ENCODE results near the gene POU5F1.

Gene POU5F1

DNA sequence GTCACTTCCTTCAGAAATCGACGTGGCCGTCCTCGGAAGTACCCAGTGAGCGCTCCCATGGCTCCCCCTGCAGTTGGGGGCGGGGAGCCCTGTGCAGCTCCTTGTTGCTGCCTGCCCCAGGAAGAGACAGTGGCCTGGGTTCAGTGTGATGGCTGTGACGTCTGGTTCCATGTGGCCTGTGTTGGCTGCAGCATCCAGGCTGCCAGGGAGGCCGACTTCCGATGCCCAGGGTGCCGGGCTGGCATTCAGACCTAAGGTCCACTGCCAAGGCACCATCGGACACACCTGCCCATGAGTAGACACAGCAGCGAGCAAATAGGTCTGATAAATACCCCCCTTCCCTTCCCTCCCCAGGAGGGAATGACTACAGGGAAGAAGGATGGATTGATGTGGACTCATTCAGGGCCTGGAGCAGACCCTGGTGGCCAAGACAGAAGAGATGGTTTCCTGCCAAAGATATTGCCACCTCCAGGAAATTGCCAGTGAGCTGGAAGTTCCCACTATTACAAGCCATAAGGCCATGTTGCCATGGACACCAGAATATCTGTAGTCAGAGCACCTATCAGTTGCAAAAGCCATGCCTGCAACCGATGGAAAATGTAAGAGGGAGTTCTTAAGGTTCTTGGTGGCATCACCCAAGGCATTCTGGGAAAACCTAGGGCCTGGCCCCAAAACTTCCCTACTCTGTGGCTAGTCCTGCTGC lies 7.9 kb downstream of the POU5F1 start:
- Histone ChIP-seq H4K20me1 (ENCODE audit: insufficient read depth, low read length) (peaks cover 26% of the 10 kb centered on the region), H3K4me1 (ENCODE audit: insufficient read depth, low read length) (peaks cover 42% of the 10 kb centered on the region), H3K27me3 (ENCODE audit: insufficient read depth, low read length, poor library complexity) (no peaks in the 10 kb centered on the region), H3K9me3 (ENCODE audit: insufficient read depth, low read length, severe bottlenecking) (no peaks in the 10 kb centered on the region), H3K36me3 (ENCODE audit: insufficient read depth, low read length) (peaks cover 57% of the 10 kb centered on the region), H2AFZ (ENCODE audit: low read depth, low read length) (no peak overlapping the region), H3K4me2 (ENCODE audit: insufficient read depth, low read length) (peak overlapping the region; percentile 75; the same call in 1 of the 2 replicates), H3K27ac (ENCODE audit: low read length) (no peak overlapping the region), H3K79me2 (ENCODE audit: insufficient read depth, low read length) (peaks cover 47% of the 10 kb centered on the region), H3K4me3 (ENCODE audit: low read depth in 1 of 2, low read length in 2 of 2) (no peak overlapping the region), H3K9ac (ENCODE audit: low read depth, low read length) (no peak overlapping the region)
- DNase-seq (no peak), ATAC-seq (ENCODE audit: insufficient read depth, low read depth) (no peak)
- TF ChIP-seq, protein P1, sequence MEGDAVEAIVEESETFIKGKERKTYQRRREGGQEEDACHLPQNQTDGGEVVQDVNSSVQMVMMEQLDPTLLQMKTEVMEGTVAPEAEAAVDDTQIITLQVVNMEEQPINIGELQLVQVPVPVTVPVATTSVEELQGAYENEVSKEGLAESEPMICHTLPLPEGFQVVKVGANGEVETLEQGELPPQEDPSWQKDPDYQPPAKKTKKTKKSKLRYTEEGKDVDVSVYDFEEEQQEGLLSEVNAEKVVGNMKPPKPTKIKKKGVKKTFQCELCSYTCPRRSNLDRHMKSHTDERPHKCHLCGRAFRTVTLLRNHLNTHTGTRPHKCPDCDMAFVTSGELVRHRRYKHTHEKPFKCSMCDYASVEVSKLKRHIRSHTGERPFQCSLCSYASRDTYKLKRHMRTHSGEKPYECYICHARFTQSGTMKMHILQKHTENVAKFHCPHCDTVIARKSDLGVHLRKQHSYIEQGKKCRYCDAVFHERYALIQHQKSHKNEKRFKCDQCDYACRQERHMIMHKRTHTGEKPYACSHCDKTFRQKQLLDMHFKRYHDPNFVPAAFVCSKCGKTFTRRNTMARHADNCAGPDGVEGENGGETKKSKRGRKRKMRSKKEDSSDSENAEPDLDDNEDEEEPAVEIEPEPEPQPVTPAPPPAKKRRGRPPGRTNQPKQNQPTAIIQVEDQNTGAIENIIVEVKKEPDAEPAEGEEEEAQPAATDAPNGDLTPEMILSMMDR (IDR thresholded peaks at IDR 0.05; ENCODE audit: borderline replicate concordance, extremely low read depth, low read length, poor library complexity, severe bottlenecking): no peak
- TF ChIP-seq EZH2 (IDR thresholded peaks at IDR 0.05; ENCODE audit: borderline replicate concordance, low read depth, low read length, severe bottlenecking): no peak

DNA sequence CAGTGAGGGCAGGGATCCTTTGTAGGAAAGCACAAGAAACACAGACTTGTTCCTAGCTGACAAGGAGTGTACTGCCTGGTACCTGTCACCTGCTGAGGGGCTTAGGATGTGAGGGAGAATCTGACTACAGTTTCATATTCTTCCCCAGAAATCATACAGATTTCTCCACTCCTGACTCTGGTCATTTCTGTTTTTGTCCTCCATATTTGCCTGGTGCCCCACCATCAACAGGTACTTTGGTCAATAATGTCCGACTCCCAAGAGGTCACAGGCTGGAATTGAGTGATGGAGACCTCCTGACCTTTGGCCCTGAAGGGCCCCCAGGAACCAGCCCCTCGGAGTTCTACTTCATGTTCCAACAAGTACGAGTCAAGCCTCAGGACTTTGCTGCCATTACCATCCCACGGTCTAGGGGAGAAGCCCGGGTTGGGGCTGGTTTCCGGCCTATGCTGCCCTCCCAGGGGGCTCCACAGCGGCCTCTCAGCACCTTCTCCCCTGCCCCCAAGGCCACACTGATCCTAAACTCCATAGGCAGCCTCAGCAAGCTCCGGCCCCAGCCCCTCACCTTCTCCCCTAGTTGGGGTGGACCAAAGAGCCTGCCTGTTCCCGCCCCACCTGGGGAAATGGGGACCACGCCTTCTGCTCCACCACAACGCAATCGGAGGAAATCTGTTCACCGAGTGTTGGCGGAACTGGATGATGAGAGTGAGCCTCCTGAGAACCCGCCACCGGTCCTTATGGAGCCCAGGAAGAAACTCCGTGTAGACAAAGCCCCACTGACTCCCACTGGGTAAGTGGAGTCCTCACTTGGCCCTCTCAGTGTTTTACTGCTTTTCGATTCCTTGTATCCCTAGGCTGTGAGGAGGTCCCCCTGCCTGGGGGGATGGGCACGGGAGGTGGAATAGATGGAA lies 9.0 kb downstream of the POU5F1 start:
- Histone ChIP-seq H3K36me3 (ENCODE audit: insufficient read depth, low read length) (peaks cover 59% of the 10 kb centered on the region), H2AFZ (ENCODE audit: low read depth, low read length) (no peak overlapping the region), H3K27me3 (ENCODE audit: insufficient read depth, low read length, poor library complexity) (no peaks in the 10 kb centered on the region), H3K9ac (ENCODE audit: low read depth, low read length) (no peak overlapping the region), H3K27ac (ENCODE audit: low read length) (no peak overlapping the region), H3K79me2 (ENCODE audit: insufficient read depth, low read length) (peaks cover 59% of the 10 kb centered on the region), H3K4me3 (ENCODE audit: low read depth in 1 of 2, low read length in 2 of 2) (no peak overlapping the region), H3K4me2 (ENCODE audit: insufficient read depth, low read length) (peak overlapping the region; percentile 75), H3K9me3 (ENCODE audit: insufficient read depth, low read length, severe bottlenecking) (no peaks in the 10 kb centered on the region), H3K4me1 (ENCODE audit: insufficient read depth, low read length) (peaks cover 53% of the 10 kb centered on the region), H4K20me1 (ENCODE audit: insufficient read depth, low read length) (peaks cover 26% of the 10 kb centered on the region)
- TF ChIP-seq, protein P1 (IDR thresholded peaks at IDR 0.05; ENCODE audit: borderline replicate concordance, extremely low read depth, low read length, poor library complexity, severe bottlenecking): no peak
- no peak for TF ChIP-seq EZH2 (IDR thresholded peaks at IDR 0.05; ENCODE audit: borderline replicate concordance, low read depth, low read length, severe bottlenecking)
- ATAC-seq (ENCODE audit: insufficient read depth, low read depth): no peak
- no peak for DNase-seq

DNA sequence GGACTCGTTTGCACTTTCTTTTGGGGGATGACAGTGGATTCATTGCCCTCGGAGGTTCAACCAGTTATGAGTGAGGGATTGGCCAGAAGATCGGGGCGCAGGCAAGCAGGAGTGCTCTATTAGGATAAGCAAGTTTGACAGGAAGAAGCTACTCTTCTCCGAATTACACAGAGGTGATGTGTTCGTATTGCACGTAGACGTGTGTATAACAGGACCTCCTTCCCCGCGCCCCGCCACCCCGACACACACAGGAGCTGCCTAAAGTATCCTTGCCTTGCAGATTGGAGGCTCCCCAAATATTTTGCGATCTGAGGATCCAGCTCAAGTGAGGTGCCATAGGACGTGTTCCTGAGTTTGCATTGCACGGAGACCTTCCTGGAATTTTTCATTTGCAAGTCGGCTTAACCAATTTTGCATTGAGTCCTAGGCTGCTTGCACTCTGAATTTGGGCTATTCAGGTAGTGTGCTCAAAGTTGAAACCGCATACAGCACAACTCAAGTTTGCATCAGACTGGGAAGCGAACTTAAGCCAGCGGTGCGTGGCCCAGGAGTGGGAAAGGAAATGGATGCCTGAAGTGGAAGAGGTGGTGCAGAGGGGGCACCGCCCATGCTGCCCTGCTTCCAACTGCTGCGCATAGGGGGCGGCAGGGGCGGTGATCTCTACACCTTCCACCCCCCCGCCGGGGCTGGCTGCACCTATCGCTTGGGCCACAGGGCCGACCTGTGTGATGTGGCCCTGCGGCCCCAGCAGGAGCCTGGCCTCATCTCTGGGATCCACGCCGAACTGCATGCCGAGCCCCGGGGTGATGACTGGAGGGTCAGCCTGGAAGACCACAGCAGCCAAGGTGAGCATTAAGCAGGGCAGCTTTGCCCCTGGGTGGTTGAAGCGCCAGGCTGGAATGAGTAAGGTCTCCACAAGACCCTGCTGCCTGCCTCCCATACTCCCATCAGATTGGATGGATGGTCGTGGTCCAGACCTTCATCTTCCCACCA lies 11.3 kb downstream of the POU5F1 start:
- peak overlapping the region; percentile 60 to 85 for H3K4me3 ChIP-seq (ENCODE audit: low read depth in 1 of 2, low read length in 2 of 2)
- H2AFZ ChIP-seq (ENCODE audit: low read depth, low read length): peak overlapping the region; percentile 83
- peak; percentile 30 for ATAC-seq (ENCODE audit: insufficient read depth, low read depth)
- peaks cover 57% of the 10 kb centered on the region for H3K4me1 ChIP-seq (ENCODE audit: insufficient read depth, low read length)
- H4K20me1 ChIP-seq (ENCODE audit: insufficient read depth, low read length): peaks cover 22% of the 10 kb centered on the region
- peaks cover 59% of the 10 kb centered on the region for H3K79me2 ChIP-seq (ENCODE audit: insufficient read depth, low read length)
- peaks cover 70% of the 10 kb centered on the region for H3K36me3 ChIP-seq (ENCODE audit: insufficient read depth, low read length)
- H3K9ac ChIP-seq (ENCODE audit: low read depth, low read length): peak overlapping the region; percentile 73
- H3K4me2 ChIP-seq (ENCODE audit: insufficient read depth, low read length): peak overlapping the region; percentile 75
- peak overlapping the region; percentile 83 for H3K27ac ChIP-seq (ENCODE audit: low read length)
- H3K27me3 ChIP-seq (ENCODE audit: insufficient read depth, low read length, poor library complexity): no peaks in the 10 kb centered on the region
- no peaks in the 10 kb centered on the region for H3K9me3 ChIP-seq (ENCODE audit: insufficient read depth, low read length, severe bottlenecking)
- no peak for TF ChIP-seq EZH2 (IDR thresholded peaks at IDR 0.05; ENCODE audit: borderline replicate concordance, low read depth, low read length, severe bottlenecking)
- TF ChIP-seq, protein P1 (IDR thresholded peaks at IDR 0.05; ENCODE audit: borderline replicate concordance, extremely low read depth, low read length, poor library complexity, severe bottlenecking): peak; percentile 48
- peak; percentile 65 for DNase-seq

Data from DND-41 (cell line).